Loucy (cell line): ENCODE data around the gene B3GALT6.

Source experiments
- H2AFZ ChIP-seq: fragments of 200-600 bp; sonication (generic); 2 replicates; pipeline ENCODE4 v1.6.0; 2016; ENCODE audit warnings: antibody characterized with exemption, mild to moderate bottlenecking, low read length, moderate library complexity
- H3F3A ChIP-seq: fragments of 200-600 bp; 2 replicates; pipeline ENCODE4 v1.6.0; 2016; ENCODE audit warnings: antibody characterized with exemption, low read depth, mild to moderate bottlenecking
- H3K27me3 ChIP-seq: fragments of 200-600 bp; sonication (generic); 2 replicates; pipeline ENCODE4 v1.6.1; 2014; ENCODE audit warnings: low read length, mild to moderate bottlenecking; ENCODE audit not compliant: insufficient read depth, poor library complexity, severe bottlenecking
- H3K36me3 ChIP-seq: fragments of 200-600 bp; sonication (generic); 2 replicates; pipeline ENCODE4 v1.6.1; 2016; ENCODE audit warnings: low read length; ENCODE audit not compliant: insufficient read depth
- H3K4me1 ChIP-seq: fragments of 200-600 bp; sonication (generic); 2 replicates; pipeline ENCODE4 v1.5.1; 2014; ENCODE audit warnings: low read length, mild to moderate bottlenecking; ENCODE audit not compliant: insufficient read depth, poor library complexity, severe bottlenecking
- H3K4me2 ChIP-seq: fragments of 200-600 bp; sonication (generic); 2 replicates; pipeline ENCODE4 v1.6.0; 2014; ENCODE audit warnings: antibody characterized with exemption, low read length, low read depth, mild to moderate bottlenecking; ENCODE audit not compliant: poor library complexity, severe bottlenecking
- H3K4me3 ChIP-seq: fragments of 200-600 bp; sonication (generic); 2 replicates; pipeline ENCODE4 v1.5.1; 2014; ENCODE audit warnings: low read length, mild to moderate bottlenecking, mixed read lengths; ENCODE audit not compliant: poor library complexity, severe bottlenecking
- H3K79me2 ChIP-seq: fragments of 200-600 bp; sonication (generic); 2 replicates; pipeline ENCODE4 v1.6.1; 2014; ENCODE audit warnings: low read length; ENCODE audit not compliant: insufficient read depth
- H3K9ac ChIP-seq: fragments of 200-600 bp; sonication (generic); 2 replicates; pipeline ENCODE4 v1.6.0; 2014; ENCODE audit warnings: mild to moderate bottlenecking, low read depth, low read length, moderate library complexity; ENCODE audit not compliant: poor library complexity, severe bottlenecking
- H3K9me2 ChIP-seq: fragments of 200-600 bp; sonication (generic); replicated peaks from 2 replicates; pipeline ENCODE4 v1.6.1; 2016; ENCODE audit warnings: low read depth, low read length, mixed read lengths
- H3K9me3 ChIP-seq: fragments of 200-600 bp; sonication (generic); 2 replicates; pipeline ENCODE4 v1.6.1; 2014; ENCODE audit warnings: mild to moderate bottlenecking, antibody characterized with exemption, low read length, low read depth; ENCODE audit not compliant: insufficient read depth
- H4K20me1 ChIP-seq: fragments of 200-600 bp; sonication (generic); 2 replicates; pipeline ENCODE4 v1.6.0; 2014; ENCODE audit warnings: antibody characterized with exemption, low read length, mild to moderate bottlenecking; ENCODE audit not compliant: insufficient read depth, poor library complexity, severe bottlenecking
- CTCF ChIP-seq: fragments of 200-600 bp; sonication (generic); conservative IDR thresholded peaks from 2 replicates; pipeline ENCODE4 v1.5.1; 2014; ENCODE audit warnings: mild to moderate bottlenecking, antibody characterized with exemption, low read length
- EZH2phosphoT487 ChIP-seq: fragments of 200-600 bp; IDR thresholded peaks from 2 replicates; pipeline ENCODE4 v1.6.1; 2018; ENCODE audit warnings: antibody characterized with exemption, mild to moderate bottlenecking, moderate library complexity, borderline replicate concordance

Gene B3GALT6

GRCh38 chr1:1231400-1232207 is 433 bp upstream of the B3GALT6 start, which contains the start of gene SDF4:
SDF4 (minus strand) TSS chr1:1232001; CDS start chr1:1228772, 3,229 bp downstream.
- peaks cover 20% of the 10 kb centered on the region for H4K20me1 ChIP-seq
- H3K4me1 ChIP-seq, result peaks cover 25% of the 10 kb centered on the region
- peak within 1 kb of the TSS; percentile 99 for H3K9ac ChIP-seq
- no peaks in the 10 kb centered on the region for H3K9me2 ChIP-seq
- no peaks in the 10 kb centered on the region for H3K9me3 ChIP-seq
- H3K36me3 ChIP-seq, result peaks cover 4% of the 10 kb centered on the region; the same call in 1 of the 2 replicates
- peak within 1 kb of the TSS; percentile 87 for H2AFZ ChIP-seq
- H3K27me3 ChIP-seq, result no peaks in the 10 kb centered on the region
- H3F3A ChIP-seq, result no peaks in the 10 kb centered on the region
- peak within 1 kb of the TSS; percentile 97 for H3K4me3 ChIP-seq
- peaks cover 81% of the 10 kb centered on the region for H3K79me2 ChIP-seq
- H3K4me2 ChIP-seq, result peak within 1 kb of the TSS; percentile 87
- TF ChIP-seq EZH2phosphoT487 (no peak), CTCF (no peak)

GRCh38 chr1:1232796-1233566 is 944 bp downstream of the B3GALT6 start:
- Histone ChIP-seq H3K9ac (peak overlapping the region; percentile 66), H3K9me2 (no peaks in the 10 kb centered on the region), H3K79me2 (peaks cover 68% of the 10 kb centered on the region), H3F3A (no peaks in the 10 kb centered on the region), H2AFZ (no peak overlapping the region), H3K27me3 (no peaks in the 10 kb centered on the region), H3K4me3 (peak overlapping the region; percentile 72), H3K4me2 (peak overlapping the region; percentile 87), H4K20me1 (peaks cover 18% of the 10 kb centered on the region), H3K4me1 (peaks cover 25% of the 10 kb centered on the region), H3K9me3 (no peaks in the 10 kb centered on the region), H3K36me3 (peaks cover 4% of the 10 kb centered on the region; the same call in 1 of the 2 replicates)
- TF ChIP-seq CTCF, result no peak
- no peak for TF ChIP-seq EZH2phosphoT487

GRCh38 chr1:1233567-1233892 is 1.5 kb downstream of the B3GALT6 start:
- Histone ChIP-seq H3K9ac (peak overlapping the region; percentile 66), H3K27me3 (no peaks in the 10 kb centered on the region), H3K9me3 (no peaks in the 10 kb centered on the region), H3K79me2 (peaks cover 62% of the 10 kb centered on the region), H3K36me3 (peaks cover under 1% of the 10 kb centered on the region; the same call in 1 of the 2 replicates), H3K9me2 (no peaks in the 10 kb centered on the region), H3F3A (no peaks in the 10 kb centered on the region), H3K4me2 (peak overlapping the region; percentile 87), H4K20me1 (peaks cover 13% of the 10 kb centered on the region), H2AFZ (no peak overlapping the region), H3K4me3 (peak overlapping the region; percentile 72), H3K4me1 (peaks cover 23% of the 10 kb centered on the region)
- TF ChIP-seq EZH2phosphoT487, result no peak
- no peak for TF ChIP-seq CTCF
